ENCODE measurements around the gene SLC22A17. TPM values are rescaled to one million over a fixed set of nuclear protein-coding genes. Genes with fewer than 3 reads are reported as not detected.

SLC22A17 gene
- total RNA-seq, 4 donors from 2014 or later = 22.7 to 36.4 (median 30.4) TPM

- ATAC-seq = no peak
- Histone ChIP-seq H3K36me3 (no peaks in the 10 kb centered on the region), H3K4me3 (no peak overlapping the region), H3K27ac (no peak overlapping the region), H3K9me3 (no peaks in the 10 kb centered on the region), H3K27me3 (peaks cover 8% of the 10 kb centered on the region), H3K4me1 (no peaks in the 10 kb centered on the region)
- 80 to 93% methylated on average over 1 to 6 of the region's 18 CpGs for WGBS, 2 donors (ENCODE audit: low coverage in 1 of 2)
- TF ChIP-seq EP300 (IDR thresholded peaks at IDR 0.05) = no peak
- no peak for TF ChIP-seq POLR2A (IDR thresholded peaks at IDR 0.05)
- TF ChIP-seq POLR2AphosphoS5 (IDR thresholded peaks at IDR 0.05) = no peak
- no peak for TF ChIP-seq CTCF (IDR thresholded peaks at IDR 0.05)
Measured at GRCh38 chr14:23385642-23386265, 33.1 kb upstream of the SLC22A17 start.

- no peak for ATAC-seq
Measured at GRCh38 chr14:23385244-23385641, 32.6 kb upstream of the SLC22A17 start.

GRCh38 chr14:23384364-23385080 is 31.8 kb upstream of the SLC22A17 start:
- Histone ChIP-seq H3K36me3 (no peaks in the 10 kb centered on the region), H3K4me1 (peaks cover 0 to 8% (median 3%) of the 10 kb centered on the region in 3 donors), H3K27me3 (peaks cover 18% of the 10 kb centered on the region), H3K4me3 (no peak overlapping the region), H3K9me3 (no peaks in the 10 kb centered on the region), H3K27ac (no peak overlapping the region)
- WGBS, 2 donors (ENCODE audit: low coverage in 1 of 2) = 80 to 93% methylated on average over 12 to 21 of the region's 29 CpGs
- TF ChIP-seq POLR2AphosphoS5 (IDR thresholded peaks at IDR 0.05) (no peak), CTCF (IDR thresholded peaks at IDR 0.05) (no peak), EP300 (IDR thresholded peaks at IDR 0.05) (no peak), POLR2A (IDR thresholded peaks at IDR 0.05) (no peak)
- ATAC-seq = no peak

More at GRCh38 chr14:23385244-23385641, 32.6 kb upstream of the SLC22A17 start:
- H3K27ac ChIP-seq = no peak overlapping the region
- H3K9me3 ChIP-seq = no peaks in the 10 kb centered on the region
- H3K27me3 ChIP-seq = peaks cover 13% of the 10 kb centered on the region
- WGBS, 2 donors (ENCODE audit: low coverage in 1 of 2) = 61% methylated on average over 2 of the region's 2 CpGs; no CpG with 5 or more reads in 1 of the 2 donors
- TF ChIP-seq POLR2AphosphoS5 (IDR thresholded peaks at IDR 0.05) (no peak), EP300 (IDR thresholded peaks at IDR 0.05) (no peak), POLR2A (IDR thresholded peaks at IDR 0.05) (no peak), CTCF (IDR thresholded peaks at IDR 0.05) (no peak)
- H3K4me1 ChIP-seq = peaks cover 0 to 3% (median 2%) of the 10 kb centered on the region in 3 donors
- no peaks in the 10 kb centered on the region for H3K36me3 ChIP-seq
- no peak overlapping the region for H3K4me3 ChIP-seq

- TF ChIP-seq CTCF (IDR thresholded peaks at IDR 0.05) = no peak
- no peak for TF ChIP-seq POLR2A (IDR thresholded peaks at IDR 0.05)
- TF ChIP-seq POLR2AphosphoS5 (IDR thresholded peaks at IDR 0.05) = no peak
- TF ChIP-seq EP300 (IDR thresholded peaks at IDR 0.05) = no peak
- ATAC-seq = no peak
- Histone ChIP-seq H3K27me3 (peaks cover 21% of the 10 kb centered on the region), H3K9me3 (no peaks in the 10 kb centered on the region), H3K36me3 (no peaks in the 10 kb centered on the region), H3K4me1 (peaks cover 0 to 8% (median 3%) of the 10 kb centered on the region in 3 donors), H3K27ac (no peak overlapping the region), H3K4me3 (no peak overlapping the region)
- WGBS, 2 donors (ENCODE audit: low coverage in 1 of 2) = 71 to 84% methylated on average over 6 to 9 of the region's 10 CpGs
Measured at GRCh38 chr14:23382731-23383440, 30.2 kb upstream of the SLC22A17 start.

All from gastroesophageal sphincter (tissue), 4 donors.